ENCODE results near the gene CPN2.

CPN2 gene, protein sequence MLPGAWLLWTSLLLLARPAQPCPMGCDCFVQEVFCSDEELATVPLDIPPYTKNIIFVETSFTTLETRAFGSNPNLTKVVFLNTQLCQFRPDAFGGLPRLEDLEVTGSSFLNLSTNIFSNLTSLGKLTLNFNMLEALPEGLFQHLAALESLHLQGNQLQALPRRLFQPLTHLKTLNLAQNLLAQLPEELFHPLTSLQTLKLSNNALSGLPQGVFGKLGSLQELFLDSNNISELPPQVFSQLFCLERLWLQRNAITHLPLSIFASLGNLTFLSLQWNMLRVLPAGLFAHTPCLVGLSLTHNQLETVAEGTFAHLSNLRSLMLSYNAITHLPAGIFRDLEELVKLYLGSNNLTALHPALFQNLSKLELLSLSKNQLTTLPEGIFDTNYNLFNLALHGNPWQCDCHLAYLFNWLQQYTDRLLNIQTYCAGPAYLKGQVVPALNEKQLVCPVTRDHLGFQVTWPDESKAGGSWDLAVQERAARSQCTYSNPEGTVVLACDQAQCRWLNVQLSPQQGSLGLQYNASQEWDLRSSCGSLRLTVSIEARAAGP

GRCh38 chr3:194351080-194351672, at the start of gene CPN2:
TSS of gene CPN2 (minus strand) at chr3:194351328. CDS start at chr3:194342702, 8,626 bp downstream.
- no peak for DNase-seq (ENCODE audit: low read depth in 2 of 2, low spot score in 1 of 2)

- no peak for DNase-seq (ENCODE audit: low read depth in 2 of 2, low spot score in 1 of 2)
Measured at GRCh38 chr3:194399874-194400411, 48.8 kb upstream of the CPN2 start.

DNA sequence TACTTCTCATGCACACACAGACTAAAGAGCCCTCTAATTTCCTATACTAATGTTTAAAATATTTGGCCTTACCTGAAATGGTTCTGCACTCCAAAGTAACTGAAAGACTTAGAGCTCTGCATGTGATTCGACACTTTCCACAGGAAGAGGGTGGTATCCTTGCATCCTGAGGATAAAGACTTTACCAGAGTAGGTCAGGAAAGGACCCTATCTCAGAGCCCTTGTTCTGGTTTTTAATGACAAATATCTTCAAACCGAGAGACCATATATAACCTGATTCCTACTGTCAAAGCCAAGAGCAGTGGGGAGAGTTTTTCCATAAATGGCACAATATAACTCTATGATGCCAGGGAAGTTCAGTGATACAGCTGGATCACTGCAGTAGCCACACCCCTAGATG, 48.0 kb upstream of the CPN2 start, which contains the start of gene GP5:
TSS of gene GP5 (minus strand) at position 101 of the 400 bp plus-strand sequence. CDS start 984 bp downstream, outside the sequence.
- DNase-seq (ENCODE audit: low read depth in 2 of 2, low spot score in 1 of 2): no peak

- DNase-seq (ENCODE audit: low read depth in 2 of 2, low spot score in 1 of 2): no peak
Measured at GRCh38 chr3:194397757-194398312, 46.7 kb upstream of the CPN2 start.

DNA sequence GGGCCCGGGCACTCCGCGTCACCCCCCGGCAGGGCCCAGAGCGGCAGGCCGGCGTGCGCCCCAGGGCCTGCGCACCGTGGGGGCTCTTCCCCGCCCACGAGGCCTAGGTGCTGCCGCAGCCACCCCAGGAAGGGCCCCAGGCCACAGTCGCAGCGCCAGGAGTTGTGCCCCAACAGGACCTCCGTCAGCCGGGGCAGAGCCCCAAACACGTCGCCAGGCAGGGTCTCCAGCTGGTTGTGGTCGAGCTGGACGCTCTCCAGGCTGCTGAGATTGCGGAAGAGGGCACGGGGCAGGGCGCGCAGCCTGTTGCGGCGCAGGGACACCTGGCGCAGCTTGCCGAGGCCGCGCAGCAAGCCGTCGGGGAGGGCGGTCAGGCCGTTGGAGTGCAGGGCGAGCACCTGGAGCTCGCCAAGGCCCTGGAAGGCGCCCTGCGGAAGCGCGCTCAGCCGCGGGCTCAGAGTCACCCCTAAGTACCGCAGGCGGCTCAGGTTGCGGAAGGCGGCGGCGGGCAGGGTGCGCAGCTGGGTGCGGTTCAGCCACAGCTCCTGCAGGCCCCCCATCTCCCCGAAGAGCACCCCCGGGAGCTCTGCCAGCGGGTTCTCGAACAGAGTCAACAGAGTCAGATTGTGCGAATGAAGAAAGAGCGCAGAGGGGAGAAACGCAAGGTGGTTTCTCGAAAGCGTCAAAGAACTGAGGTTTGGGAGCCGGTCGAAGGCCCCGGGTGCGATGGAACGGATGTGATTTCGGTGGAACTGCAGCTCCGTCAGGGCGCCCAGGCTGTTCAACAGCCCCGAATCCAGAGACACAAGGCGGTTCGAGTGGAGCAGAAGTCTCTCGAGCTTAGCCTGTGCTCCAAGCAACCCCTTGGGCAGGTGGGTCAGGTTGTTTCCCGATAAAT, 46.0 kb upstream of the CPN2 start:
- no peak for DNase-seq (ENCODE audit: low read depth in 2 of 2, low spot score in 1 of 2)

GRCh38 chr3:194396539-194396858, 45.4 kb upstream of the CPN2 start:
- DNase-seq (ENCODE audit: low read depth in 2 of 2, low spot score in 1 of 2): no peak

DNA sequence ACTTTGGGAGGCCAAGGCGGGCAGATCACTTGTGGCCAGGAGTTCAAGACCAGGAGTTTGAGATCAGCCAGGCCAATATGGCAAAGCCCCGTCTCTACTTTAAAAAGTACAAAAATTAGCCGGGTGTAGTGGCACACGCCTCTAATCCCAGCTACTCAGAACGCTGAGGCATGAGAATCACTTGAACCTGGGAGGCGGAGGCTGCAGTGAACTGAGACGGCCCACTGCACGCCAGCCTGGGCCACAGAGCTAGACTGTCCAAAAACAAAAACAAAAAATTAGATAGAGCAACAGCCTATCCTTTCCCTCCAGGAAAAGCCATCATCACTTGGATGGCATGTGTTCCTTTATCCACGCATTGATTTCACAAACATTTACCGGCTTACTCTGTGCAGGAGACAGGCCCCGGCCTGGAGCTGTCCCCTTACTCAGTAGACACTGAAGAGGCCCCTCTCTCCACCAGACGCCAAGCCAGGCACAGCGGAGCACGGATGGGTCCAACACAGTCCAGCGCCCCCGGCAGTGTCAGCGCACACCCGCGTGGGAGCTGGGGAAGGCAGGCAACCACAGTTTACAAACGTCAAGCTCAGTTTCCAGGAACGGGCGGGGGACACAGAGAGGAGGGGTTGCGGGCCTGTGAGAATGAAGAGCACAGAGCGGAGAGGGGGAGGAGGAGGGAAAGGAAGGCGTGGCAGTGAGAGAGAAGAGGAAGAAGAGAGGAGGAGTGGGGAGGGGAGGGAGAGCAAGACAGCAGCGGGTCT, 44.8 kb upstream of the CPN2 start:
- peak; percentile 21 to 28 for DNase-seq (ENCODE audit: low read depth in 2 of 2, low spot score in 1 of 2)

DNA sequence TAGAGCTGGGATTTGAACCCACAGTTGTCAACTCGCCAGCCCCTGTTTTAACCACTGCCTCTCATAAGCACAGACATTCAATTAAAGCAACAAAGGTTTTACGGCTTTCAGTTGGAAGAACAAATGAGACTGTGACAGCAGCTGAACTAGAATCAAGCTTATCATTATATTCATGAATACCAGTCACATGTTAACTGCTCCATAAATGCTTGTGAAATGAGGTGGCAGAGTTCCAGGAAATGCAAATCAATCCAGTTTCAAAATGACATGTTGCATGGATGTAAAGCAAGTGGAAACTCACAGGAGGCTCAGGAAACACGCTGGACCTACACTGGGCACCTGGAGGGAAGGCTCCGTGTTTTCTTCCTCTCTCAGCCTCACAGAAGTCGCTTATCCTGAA, 44.1 kb upstream of the CPN2 start:
- DNase-seq (ENCODE audit: low read depth in 2 of 2, low spot score in 1 of 2): no peak

DNA sequence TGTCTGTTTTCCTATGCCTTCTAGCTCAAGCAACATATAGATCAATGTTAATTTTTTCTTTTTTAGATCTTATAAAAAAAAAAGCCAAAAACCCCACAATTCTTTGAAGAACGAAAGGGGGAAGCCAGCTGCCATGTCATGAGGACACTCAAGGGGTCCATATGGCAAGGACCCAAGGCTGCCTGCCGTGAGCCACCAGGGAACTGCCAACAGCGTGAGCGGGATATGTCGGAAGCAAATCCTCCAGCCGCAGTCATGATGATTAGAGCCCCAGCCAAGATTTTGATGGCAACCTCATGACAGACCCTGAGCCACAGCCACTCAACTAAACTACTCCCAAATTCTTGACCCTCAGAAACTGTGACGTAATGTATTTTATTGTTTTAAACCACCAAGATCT, 41.4 kb upstream of the CPN2 start:
- DNase-seq (ENCODE audit: low read depth in 2 of 2, low spot score in 1 of 2): no peak

DNA sequence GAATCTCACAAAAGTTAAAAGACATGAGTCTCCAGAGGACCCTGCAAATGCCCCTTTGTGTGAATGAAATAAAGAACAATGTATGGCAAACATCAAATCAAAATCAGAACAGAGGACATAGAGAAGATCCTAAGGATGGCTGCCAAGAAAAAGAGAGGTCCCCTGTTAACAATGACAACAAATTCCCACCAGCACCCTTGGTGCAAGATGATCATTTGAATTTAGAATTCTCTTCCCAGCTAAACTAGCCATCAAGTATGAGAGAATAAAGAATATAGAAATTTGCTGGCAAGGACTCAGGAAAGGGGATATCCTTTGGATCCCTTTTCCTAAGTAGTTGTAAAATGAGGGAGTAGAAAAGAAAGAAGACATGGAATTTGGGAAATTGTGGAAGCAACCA, 39.7 kb upstream of the CPN2 start:
- no peak for DNase-seq (ENCODE audit: low read depth in 2 of 2, low spot score in 1 of 2)

GRCh38 chr3:194389269-194389668, 38.1 kb upstream of the CPN2 start:
- DNase-seq (ENCODE audit: low read depth in 2 of 2, low spot score in 1 of 2): no peak

- no peak for DNase-seq (ENCODE audit: low read depth in 2 of 2, low spot score in 1 of 2)
Measured at GRCh38 chr3:194387926-194388418, 36.8 kb upstream of the CPN2 start.

DNA sequence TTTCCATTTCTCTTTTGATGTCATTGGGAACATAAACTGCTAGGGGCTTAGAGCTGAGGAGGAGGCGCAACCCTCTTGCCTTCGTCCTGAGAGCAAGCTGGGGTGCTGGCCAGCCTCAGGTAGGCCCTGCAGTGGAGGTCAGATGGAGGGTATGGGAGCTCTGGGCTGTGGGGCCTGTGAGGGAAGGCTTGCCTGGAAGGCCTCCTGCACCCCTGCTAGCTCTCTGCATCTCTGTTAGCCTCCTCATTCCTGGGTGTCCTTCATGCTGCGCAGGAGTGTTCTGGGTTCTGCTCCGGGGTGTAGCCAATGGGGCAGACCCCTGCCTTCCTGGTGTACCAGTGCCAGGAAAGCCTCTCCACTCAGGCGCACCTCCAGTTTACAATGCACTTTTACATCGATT, 36.1 kb upstream of the CPN2 start:
- DNase-seq (ENCODE audit: low read depth in 2 of 2, low spot score in 1 of 2): no peak

DNA sequence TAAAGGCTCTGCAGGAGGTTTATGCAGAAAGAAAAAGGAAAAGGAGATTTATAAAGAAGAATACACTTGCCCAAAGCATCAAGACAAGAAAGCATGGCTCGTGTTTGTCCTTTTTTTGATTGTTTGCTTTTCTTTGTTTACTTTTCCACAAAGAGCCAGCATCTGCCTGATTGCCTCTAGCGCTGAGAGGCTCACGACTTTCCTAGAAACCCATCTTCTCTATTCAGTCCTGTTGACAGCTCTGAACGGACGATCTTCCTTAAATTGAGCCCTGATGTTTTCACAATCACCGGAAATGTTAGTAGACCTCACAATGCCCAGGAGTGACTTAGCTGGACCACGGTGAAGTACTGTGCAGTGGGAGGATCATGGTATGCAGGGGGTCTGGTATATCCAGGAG, 35.5 kb upstream of the CPN2 start:
- no peak for DNase-seq (ENCODE audit: low read depth in 2 of 2, low spot score in 1 of 2)

- DNase-seq (ENCODE audit: low read depth in 2 of 2, low spot score in 1 of 2): no peak
Measured at GRCh38 chr3:194386066-194386465, 34.9 kb upstream of the CPN2 start.

GRCh38 chr3:194384569-194385001, 33.5 kb upstream of the CPN2 start:
- DNase-seq (ENCODE audit: low read depth in 2 of 2, low spot score in 1 of 2): no peak

- no peak for DNase-seq (ENCODE audit: low read depth in 2 of 2, low spot score in 1 of 2)
Measured at GRCh38 chr3:194384156-194384555, 33.0 kb upstream of the CPN2 start.

DNA sequence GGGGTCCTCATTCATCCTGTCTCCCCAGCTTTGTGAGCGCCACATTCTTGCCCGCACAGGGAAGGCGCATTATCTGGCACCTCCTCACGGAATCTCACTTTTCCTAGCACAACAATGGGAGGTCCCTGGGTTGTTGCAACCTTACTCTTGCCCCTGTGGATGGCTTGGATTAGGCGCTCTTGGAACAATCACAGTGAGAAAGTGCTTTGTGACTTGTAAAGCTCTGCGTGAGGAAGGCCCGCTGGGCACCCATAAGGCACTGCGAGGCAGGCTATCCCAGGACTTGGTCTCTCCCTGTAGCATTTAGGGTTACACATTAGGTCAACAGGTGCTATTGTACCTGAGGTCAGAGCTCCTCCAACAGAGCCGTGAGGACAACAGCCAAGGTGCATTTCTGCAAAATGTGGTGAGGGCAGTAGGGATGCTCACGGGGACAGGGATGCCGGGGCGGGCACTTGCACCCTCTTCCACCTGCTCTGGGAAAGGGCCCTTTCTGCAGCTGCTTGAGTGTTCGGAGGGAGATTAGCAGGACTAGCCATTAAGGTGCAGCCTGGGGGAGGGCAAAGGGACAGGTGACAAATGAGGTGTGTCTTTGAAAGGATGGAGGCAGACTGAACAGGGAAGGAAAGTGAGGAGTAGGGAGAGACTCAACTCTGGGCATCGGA, 32.3 kb upstream of the CPN2 start:
- DNase-seq (ENCODE audit: low read depth in 2 of 2, low spot score in 1 of 2): no peak

- DNase-seq (ENCODE audit: low read depth in 2 of 2, low spot score in 1 of 2): no peak
Measured at GRCh38 chr3:194382892-194383223, 31.7 kb upstream of the CPN2 start.

Measured in stimulated activated CD8-positive, alpha-beta memory T cell treated with anti-CD3 and anti-CD28 coated beads, Interleukin-4, amount 100 ng/mL, for 4 hours (primary cell).